ENCODE measurements around the gene LCE7A. TPM values are rescaled to one million over a fixed set of nuclear protein-coding genes. Genes with fewer than 3 reads are reported as not detected.

The LCE7A gene
- polyA plus RNA-seq, 1 donor (not counting 4 experiments of a cell fraction or from before 2014, with no cell fraction given): not detected

GRCh38 chr1:152861374-152861773, 1.6 kb downstream of the LCE7A start:
- Histone ChIP-seq H3K4me3 (ENCODE audit: control insufficient read depth in 2 of 3, extremely low read depth in 1 of 3, insufficient read depth in 2 of 3, low read depth in 1 of 3, low read length in 3 of 3) (no peak overlapping the region), H3K4me2 (ENCODE audit: control insufficient read depth, extremely low read depth, insufficient read depth, low read depth, low read length) (no peak overlapping the region), H3K9me3 (ENCODE audit: control insufficient read depth, low read depth, low read length) (no peaks in the 10 kb centered on the region), H3K27ac (ENCODE audit: control insufficient read depth, insufficient read depth, low read length) (no peak overlapping the region), H3K9me1 (ENCODE audit: control insufficient read depth, extremely low read depth, insufficient read depth, low read length) (no peaks in the 10 kb centered on the region), H3K27me3 (ENCODE audit: control insufficient read depth, extremely low read depth, insufficient read depth, low read length) (no peaks in the 10 kb centered on the region), H4K20me1 (ENCODE audit: control insufficient read depth, extremely low read depth, insufficient read depth, low read length) (no peaks in the 10 kb centered on the region), H3K36me3 (ENCODE audit: control insufficient read depth in 2 of 2, extremely low read depth in 1 of 2, insufficient read depth in 2 of 2, low read length in 2 of 2) (no peaks in the 10 kb centered on the region), H3K4me1 (ENCODE audit: control insufficient read depth, extremely low read depth, insufficient read depth, low read length) (peaks cover 8% of the 10 kb centered on the region), H3K79me2 (ENCODE audit: control insufficient read depth, insufficient read depth, low read length) (no peaks in the 10 kb centered on the region), H2AFZ (ENCODE audit: control insufficient read depth, low read length) (no peak overlapping the region), H3K9ac (ENCODE audit: control insufficient read depth, extremely low read depth, insufficient read depth, low read length) (no peak overlapping the region)
- DNase-seq (ENCODE audit: low read depth, low spot score) (no peak), FAIRE-seq (no peak)
- TF ChIP-seq EZH2 (IDR thresholded peaks at IDR 0.05; ENCODE audit: low read length): no peak
- dilution Hi-C loops (cut with MboI; ENCODE audit: extremely low pct_ligation_motif_present, low sequenced_read_pairs): no loop called here

DNA sequence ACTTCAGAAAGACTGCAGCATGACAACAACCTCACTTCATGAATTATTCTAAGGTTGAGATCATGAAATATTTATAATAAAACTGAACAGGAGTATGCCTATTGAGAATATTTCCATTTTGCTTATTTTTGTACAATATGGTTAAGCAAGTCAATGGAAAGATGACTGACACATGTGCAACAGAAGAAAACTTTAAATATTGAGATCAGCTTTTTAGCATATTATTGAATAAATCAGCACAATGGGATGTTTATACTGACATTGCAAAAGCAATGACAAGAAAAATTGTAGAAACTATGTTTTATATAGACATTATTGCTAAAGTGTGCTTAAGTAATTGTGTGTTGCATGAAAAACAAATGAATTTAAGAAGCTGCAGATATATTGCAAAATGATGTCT, 4.6 kb downstream of the LCE7A start:
- DNase-seq (ENCODE audit: low read depth, low spot score): no peak
- H3K4me2 ChIP-seq (ENCODE audit: control insufficient read depth, extremely low read depth, insufficient read depth, low read depth, low read length): no peak overlapping the region
- TF ChIP-seq EZH2 (IDR thresholded peaks at IDR 0.05; ENCODE audit: low read length): no peak
- TF ChIP-seq CTCF (optimal IDR thresholded peaks at IDR 0.05 in 1 of 3, IDR thresholded peaks at IDR 0.05 in 1 of 3, conservative IDR thresholded peaks at IDR 0.05 in 1 of 3; ENCODE audit: extremely low read depth in 1 of 3, insufficient read depth in 2 of 3, low read length in 3 of 3): no peak
- H3K36me3 ChIP-seq (ENCODE audit: control insufficient read depth in 2 of 2, extremely low read depth in 1 of 2, insufficient read depth in 2 of 2, low read length in 2 of 2): no peaks in the 10 kb centered on the region
- dilution Hi-C loops (cut with MboI; ENCODE audit: extremely low pct_ligation_motif_present, low sequenced_read_pairs): no loop called here
- H3K9me3 ChIP-seq (ENCODE audit: control insufficient read depth, low read depth, low read length): no peaks in the 10 kb centered on the region
- no peak overlapping the region for H3K9ac ChIP-seq (ENCODE audit: control insufficient read depth, extremely low read depth, insufficient read depth, low read length)
- H3K9me1 ChIP-seq (ENCODE audit: control insufficient read depth, extremely low read depth, insufficient read depth, low read length): no peaks in the 10 kb centered on the region
- no peak overlapping the region for H2AFZ ChIP-seq (ENCODE audit: control insufficient read depth, low read length)
- no peak overlapping the region for H3K27ac ChIP-seq (ENCODE audit: control insufficient read depth, insufficient read depth, low read length)
- no peaks in the 10 kb centered on the region for H3K27me3 ChIP-seq (ENCODE audit: control insufficient read depth, extremely low read depth, insufficient read depth, low read length)
- no peak overlapping the region for H3K4me3 ChIP-seq (ENCODE audit: control insufficient read depth in 2 of 3, extremely low read depth in 1 of 3, insufficient read depth in 2 of 3, low read depth in 1 of 3, low read length in 3 of 3)
- no peaks in the 10 kb centered on the region for H3K79me2 ChIP-seq (ENCODE audit: control insufficient read depth, insufficient read depth, low read length)
- H4K20me1 ChIP-seq (ENCODE audit: control insufficient read depth, extremely low read depth, insufficient read depth, low read length): no peaks in the 10 kb centered on the region
- FAIRE-seq: no peak
- no peaks in the 10 kb centered on the region for H3K4me1 ChIP-seq (ENCODE audit: control insufficient read depth, extremely low read depth, insufficient read depth, low read length)

DNA sequence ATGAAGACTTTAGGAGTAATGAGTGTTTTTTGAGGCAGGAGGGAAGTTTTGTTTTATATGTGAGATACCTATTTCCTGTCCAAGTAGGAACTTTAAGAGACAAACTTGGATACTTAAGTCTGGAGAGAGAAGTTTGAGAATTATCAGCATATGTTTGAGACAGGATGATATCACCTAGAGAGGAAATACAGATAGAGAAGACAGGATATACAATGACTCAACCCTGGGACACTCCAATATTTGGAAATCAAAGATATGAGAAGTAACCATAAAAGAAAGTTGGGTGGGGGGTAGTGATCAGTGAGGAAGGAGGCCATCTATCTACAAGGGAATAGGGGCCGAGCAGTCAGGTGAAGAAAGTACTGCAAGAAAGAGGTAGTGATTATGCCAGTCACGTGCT, 6.5 kb downstream of the LCE7A start:
- H2AFZ ChIP-seq (ENCODE audit: control insufficient read depth, low read length): no peak overlapping the region
- FAIRE-seq: no peak
- no peak overlapping the region for H3K9ac ChIP-seq (ENCODE audit: control insufficient read depth, extremely low read depth, insufficient read depth, low read length)
- H3K79me2 ChIP-seq (ENCODE audit: control insufficient read depth, insufficient read depth, low read length): no peaks in the 10 kb centered on the region
- no peaks in the 10 kb centered on the region for H3K36me3 ChIP-seq (ENCODE audit: control insufficient read depth in 2 of 2, extremely low read depth in 1 of 2, insufficient read depth in 2 of 2, low read length in 2 of 2)
- no peaks in the 10 kb centered on the region for H4K20me1 ChIP-seq (ENCODE audit: control insufficient read depth, extremely low read depth, insufficient read depth, low read length)
- no peak overlapping the region for H3K4me2 ChIP-seq (ENCODE audit: control insufficient read depth, extremely low read depth, insufficient read depth, low read depth, low read length)
- DNase-seq (ENCODE audit: low read depth, low spot score): no peak
- TF ChIP-seq CTCF (optimal IDR thresholded peaks at IDR 0.05 in 1 of 3, IDR thresholded peaks at IDR 0.05 in 1 of 3, conservative IDR thresholded peaks at IDR 0.05 in 1 of 3; ENCODE audit: extremely low read depth in 1 of 3, insufficient read depth in 2 of 3, low read length in 3 of 3): no peak
- TF ChIP-seq EZH2 (IDR thresholded peaks at IDR 0.05; ENCODE audit: low read length): no peak
- no peaks in the 10 kb centered on the region for H3K4me1 ChIP-seq (ENCODE audit: control insufficient read depth, extremely low read depth, insufficient read depth, low read length)
- dilution Hi-C loops (cut with MboI; ENCODE audit: extremely low pct_ligation_motif_present, low sequenced_read_pairs): no loop called here
- no peak overlapping the region for H3K4me3 ChIP-seq (ENCODE audit: control insufficient read depth in 2 of 3, extremely low read depth in 1 of 3, insufficient read depth in 2 of 3, low read depth in 1 of 3, low read length in 3 of 3)
- H3K27ac ChIP-seq (ENCODE audit: control insufficient read depth, insufficient read depth, low read length): no peak overlapping the region
- H3K27me3 ChIP-seq (ENCODE audit: control insufficient read depth, extremely low read depth, insufficient read depth, low read length): no peaks in the 10 kb centered on the region
- H3K9me3 ChIP-seq (ENCODE audit: control insufficient read depth, low read depth, low read length): no peaks in the 10 kb centered on the region
- H3K9me1 ChIP-seq (ENCODE audit: control insufficient read depth, extremely low read depth, insufficient read depth, low read length): no peaks in the 10 kb centered on the region
